B cell (primary cell): Measurements from ENCODE around the gene ZFPM1. TPM values are rescaled to one million over a fixed set of nuclear protein-coding genes. Genes with fewer than 3 reads are reported as not detected.

Experiments used
- ATAC-seq: fragments of 200-7000 bp; cut with Tn5 transposase; one replicate; pipeline ENCODE4 v1.10.0; 2021; ENCODE audit warnings: low read depth, mild to moderate bottlenecking, moderate number of reproducible peaks, moderate library complexity
- CTCF ChIA-PET: fragments of 350-600 bp; sonication (Branson Sonifier 250); formaldehyde crosslinking; loops from one replicate; lab custom pipeline; 2021; ENCODE audit warnings: antibody characterized with exemption, inconsistent platforms; lab: Charles Lee
- POLR2A ChIA-PET: fragments of 350-600 bp; sonication (Branson Sonifier 250); formaldehyde crosslinking; loops from one replicate; lab custom pipeline; 2021; ENCODE audit warnings: antibody characterized with exemption; lab: Charles Lee
- DNase-seq: peaks from one replicate; pipeline ENCODE4 v3.0.0; 2013
- H2AFZ ChIP-seq: 2 replicates; pipeline ENCODE4 v1.6.1; 2012; ENCODE audit warnings: mild to moderate bottlenecking, low read depth, low read length; ENCODE audit not compliant: insufficient read depth, poor library complexity, severe bottlenecking
- H3K27ac ChIP-seq, 2 donors: 1 replicate in 1 of 2; 2 replicates in 1 of 2; pipeline ENCODE4 v1.5.1; 2012 to 2013; ENCODE audit warnings: low read length in 2 of 2, mild to moderate bottlenecking in 2 of 2, moderate library complexity in 1 of 2
- H3K27me3 ChIP-seq, 4 experiments: fragments of 200-600 bp in 1 of 4; sonication (generic) in 1 of 4; replicated peaks in 1 of 4; 1 replicate in 2 of 4; 2 replicates in 2 of 4; pipeline versions ENCODE4 v1.6.1 to v1.7.0; 2013 to 2016; ENCODE audit warnings: low read length in 3 of 4, mild to moderate bottlenecking in 2 of 4, mixed read lengths in 1 of 4, moderate library complexity in 1 of 4; ENCODE audit not compliant: insufficient read depth in 4 of 4, control insufficient read depth in 3 of 4; ENCODE audit errors: control extremely low read depth in 1 of 4
- H3K36me3 ChIP-seq, 2 experiments: replicated peaks in 1 of 2; 1 replicate in 1 of 2; 2 replicates in 1 of 2; pipeline versions ENCODE4 v1.6.1 to v1.7.1; 2013; ENCODE audit warnings: low read length in 1 of 2; ENCODE audit not compliant: insufficient read depth in 2 of 2, control insufficient read depth in 1 of 2; ENCODE audit errors: control extremely low read depth in 1 of 2, extremely low read depth in 1 of 2
- H3K4me1 ChIP-seq, 2 donors: fragments of 200-600 bp in 1 of 2; sonication (generic) in 1 of 2; 1 replicate in 1 of 2; 2 replicates in 1 of 2; pipeline versions ENCODE4 v1.5.1 to v1.6.1; 2013 to 2017; ENCODE audit warnings: low read length in 2 of 2; ENCODE audit not compliant: control insufficient read depth in 2 of 2, insufficient read depth in 2 of 2
- H3K4me2 ChIP-seq: replicated peaks from 2 replicates; pipeline ENCODE3; 2012; ENCODE audit warnings: mild to moderate bottlenecking, low read depth, low read length; ENCODE audit not compliant: poor library complexity, severe bottlenecking
- H3K4me3 ChIP-seq, 5 experiments: fragments of 200-600 bp in 1 of 5; sonication (generic) in 1 of 5; 1 replicate in 3 of 5; 2 replicates in 2 of 5; pipeline versions ENCODE4 v1.5.1 to v1.7.0; 2011 to 2016; ENCODE audit warnings: low read length in 4 of 5, mild to moderate bottlenecking in 4 of 5, low read depth in 2 of 5, control low read depth in 1 of 5, moderate library complexity in 1 of 5; ENCODE audit not compliant: insufficient read depth in 1 of 5; ENCODE audit errors: control extremely low read depth in 1 of 5, extremely low read depth in 1 of 5
- H3K79me2 ChIP-seq: fragments of 200-600 bp; sonication (generic); one replicate; pipeline ENCODE4 v1.6.0; 2016; ENCODE audit warnings: low read length; ENCODE audit not compliant: control insufficient read depth, insufficient read depth
- H3K9ac ChIP-seq: fragments of 200-600 bp; sonication (generic); 2 replicates; pipeline ENCODE4 v1.6.1; 2017; ENCODE audit warnings: mild to moderate bottlenecking, low read length, moderate library complexity
- H3K9me3 ChIP-seq, 3 donors: one replicate each; pipeline versions ENCODE4 v1.6.1 to v1.7.1; 2013; ENCODE audit warnings: low read length in 2 of 3; ENCODE audit not compliant: control insufficient read depth in 2 of 3, insufficient read depth in 1 of 3; ENCODE audit errors: control extremely low read depth in 1 of 3
- H4K20me1 ChIP-seq: 2 replicates; pipeline ENCODE4 v1.6.0; 2012; ENCODE audit warnings: mild to moderate bottlenecking, low read length; ENCODE audit not compliant: insufficient read depth, control insufficient read depth, poor library complexity, severe bottlenecking
- H3K27ac Mint-ChIP-seq: one replicate; pipeline ENCODE4 v1.8.0; 2021; ENCODE audit warnings: mixed read lengths
- H3K27me3 Mint-ChIP-seq: one replicate; pipeline ENCODE4 v1.8.0; 2021; ENCODE audit warnings: mixed read lengths
- H3K4me1 Mint-ChIP-seq: one replicate; pipeline ENCODE4 v1.8.0; 2021; ENCODE audit warnings: mixed read lengths
- H3K4me3 Mint-ChIP-seq: one replicate; pipeline ENCODE4 v1.8.0; 2021; ENCODE audit warnings: mixed read lengths
- H3K9me3 Mint-ChIP-seq: one replicate; pipeline ENCODE4 v1.8.0; 2022; ENCODE audit warnings: mixed read lengths; ENCODE audit not compliant: insufficient read depth
- CTCF ChIP-seq: fragments of 200-600 bp; IDR thresholded peaks from one replicate; pipeline ENCODE4 v1.8.0; 2022; ENCODE audit warnings: antibody characterized with exemption, mild to moderate bottlenecking
- EZH2 ChIP-seq: IDR thresholded peaks from 2 replicates; pipeline ENCODE4 v1.6.1; 2012; ENCODE audit warnings: borderline replicate concordance, low read depth, mild to moderate bottlenecking, moderate library complexity, low read length; ENCODE audit not compliant: insufficient read depth, poor library complexity, severe bottlenecking
- WGBS: methylation state at CpG from one replicate; pipeline ENCODE4 v1.1.5; 2013; ENCODE audit warnings: missing lambda C conversion rate; ENCODE audit not compliant: insufficient coverage; 5-methylcytosine and 5-hydroxymethylcytosine counted together
- intact Hi-C: fragments of 100-400 bp; cut with micrococcal nuclease; formaldehyde crosslinking; loops from one replicate; pipeline ENCODE4 v1.10.0; 2022
- polyA plus RNA-seq: library from polyadenylated mRNA; depleted of rRNA; stranded (reverse); fragments of >200 nt; gene quantifications from 2 replicates; pipeline ENCODE4 v1.2.3, GENCODE V29; 2012
- total RNA-seq, 2 donors: library from RNA; stranded (reverse); fragments of 120-200 nt in 1 of 2; gene quantifications; 1 replicate in 1 of 2; 2 replicates in 1 of 2; pipeline versions ENCODE4 v1.2.3 to v1.2.4, GENCODE V29; 2013 to 2022

The ZFPM1 gene
- total and polyA plus RNA-seq, 2 donors (not counting 1 experiment from before 2014, with no cell fraction given), result 4.3 to 34.6 TPM

GRCh38 chr16:88504489-88505404 is 51.7 kb downstream of the ZFPM1 start:
- H3K9ac ChIP-seq, result no peak overlapping the region
- CTCF ChIA-PET, result no interaction called here
- no peak overlapping the region for H2AFZ ChIP-seq
- POLR2A ChIA-PET, result interaction anchor here (0.6 kb wide), 1 partner anchor 26 kb away, joined by 3 read pairs; no protein-coding TSS in a partner anchor
- TF ChIP-seq EZH2 (no peak), CTCF (no peak)
- H3K9me3 Mint-ChIP-seq, result no peaks in the 10 kb centered on the region
- no peak overlapping the region for H3K4me2 ChIP-seq
- no peak overlapping the region for H3K4me3 Mint-ChIP-seq
- H3K27ac Mint-ChIP-seq, result no peak overlapping the region
- no peaks in the 10 kb centered on the region for H3K9me3 ChIP-seq
- H3K4me3 ChIP-seq, result no peak overlapping the region
- no peaks in the 10 kb centered on the region for H3K27me3 ChIP-seq
- H3K36me3 ChIP-seq, result peaks cover 0 to 3% of the 10 kb centered on the region in 2 experiments
- no peaks in the 10 kb centered on the region for H3K79me2 ChIP-seq
- WGBS, result 93% methylated on average over 27 of the region's 28 CpGs
- intact Hi-C loops, result no loop called here
- DNase-seq (no peak), ATAC-seq (no peak)
- H3K4me1 Mint-ChIP-seq, result no peaks in the 10 kb centered on the region
- no peaks in the 10 kb centered on the region for H4K20me1 ChIP-seq
- peaks cover 0 to 1% of the 10 kb centered on the region in 2 donors for H3K4me1 ChIP-seq
- H3K27me3 Mint-ChIP-seq, result no peaks in the 10 kb centered on the region
- H3K27ac ChIP-seq, result no peak overlapping the region

- no peaks in the 10 kb centered on the region for H3K4me1 Mint-ChIP-seq
- ATAC-seq, result peak; percentile 41
- no peak overlapping the region for H3K4me3 Mint-ChIP-seq
These were observed 52.5 kb downstream of the ZFPM1 start for GRCh38 chr16:88505405-88506082.

More at GRCh38 chr16:88505405-88506082, 52.5 kb downstream of the ZFPM1 start:
- Histone ChIP-seq H3K36me3 (peaks cover 0 to 3% of the 10 kb centered on the region in 2 experiments), H3K4me3 (no peak overlapping the region), H3K9ac (no peak overlapping the region), H4K20me1 (peaks cover 6% of the 10 kb centered on the region), H3K79me2 (no peaks in the 10 kb centered on the region), H3K4me1 (no peaks in the 10 kb centered on the region), H3K9me3 (no peaks in the 10 kb centered on the region), H3K27me3 (no peaks in the 10 kb centered on the region), H3K4me2 (no peak overlapping the region), H3K27ac (no peak overlapping the region), H2AFZ (no peak overlapping the region)
- CTCF ChIA-PET, result no interaction called here
- no peak overlapping the region for H3K27ac Mint-ChIP-seq
- H3K27me3 Mint-ChIP-seq, result no peaks in the 10 kb centered on the region
- peak; percentile 51 for DNase-seq
- H3K9me3 Mint-ChIP-seq, result no peaks in the 10 kb centered on the region
- intact Hi-C loops, result no loop called here
- 78% methylated on average over 19 of the region's 22 CpGs for WGBS
- POLR2A ChIA-PET, result no interaction called here
- TF ChIP-seq EZH2 (no peak), CTCF (no peak)
